Measurements from ENCODE around the gene OR52B6. TPM values are rescaled to one million over a fixed set of nuclear protein-coding genes. Genes with fewer than 3 reads are reported as not detected.
"Not testable (repeated sequence)": the region's sequence is repeated elsewhere in the genome, so short reads cannot be mapped to it uniquely, and the experiment has no call there.

Gene OR52B6
- total RNA-seq, 1 experiment from 2014 or later: not detected

DNA sequence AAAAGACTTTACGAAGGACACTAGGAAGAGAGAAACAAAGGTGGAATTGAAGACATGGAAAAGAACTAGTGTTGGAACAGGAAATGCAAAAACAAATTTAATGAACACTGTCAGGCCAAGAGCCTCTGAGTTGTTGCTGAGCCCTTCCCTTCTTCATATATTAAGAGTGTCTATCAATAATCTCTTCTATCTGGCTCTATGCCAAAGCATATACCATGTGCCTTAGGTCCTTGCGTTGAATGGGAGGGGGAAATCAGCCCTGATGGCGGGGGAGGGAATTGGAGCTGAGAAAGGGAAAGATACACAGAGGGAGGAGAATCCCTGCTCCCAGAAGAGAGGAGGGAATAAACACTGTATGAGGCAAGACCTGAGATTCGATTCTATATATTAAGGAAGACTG lies 5.5 kb upstream of the OR52B6 start:
- Histone ChIP-seq H3K4me1 (no peaks in the 10 kb centered on the region), H3K27ac (no peak overlapping the region), H3K4me3 (no peak overlapping the region), H3K27me3 (no peaks in the 10 kb centered on the region), H3K9me3 (replicated peaks) (no peaks in the 10 kb centered on the region), H3K36me3 (no peaks in the 10 kb centered on the region)
- DNase-seq: no peak

DNA sequence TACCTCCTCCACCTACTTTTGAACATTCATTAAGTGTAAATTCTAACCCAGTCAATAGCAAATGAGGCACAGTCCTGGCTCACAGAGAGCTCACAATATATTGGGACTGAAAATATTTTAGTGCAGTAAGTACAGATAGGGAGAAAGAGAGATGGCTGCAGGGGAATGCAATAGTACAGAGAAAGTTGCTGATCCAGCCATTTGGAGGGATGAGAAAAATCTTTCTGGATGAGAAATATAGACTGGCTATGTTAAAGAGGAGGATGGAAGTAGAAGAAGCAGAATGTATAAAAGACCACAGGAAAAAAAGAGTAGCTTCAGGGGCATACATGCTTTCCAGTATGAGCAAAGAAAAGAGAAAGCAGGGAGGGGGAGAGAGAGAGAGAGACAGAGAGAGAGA lies 3.6 kb upstream of the OR52B6 start:
- Histone ChIP-seq H3K36me3 (no peaks in the 10 kb centered on the region), H3K27me3 (no peaks in the 10 kb centered on the region), H3K4me1 (no peaks in the 10 kb centered on the region), H3K9me3 (replicated peaks) (no peaks in the 10 kb centered on the region), H3K4me3 (no peak overlapping the region), H3K27ac (no peak overlapping the region)
- no peak for DNase-seq

DNA sequence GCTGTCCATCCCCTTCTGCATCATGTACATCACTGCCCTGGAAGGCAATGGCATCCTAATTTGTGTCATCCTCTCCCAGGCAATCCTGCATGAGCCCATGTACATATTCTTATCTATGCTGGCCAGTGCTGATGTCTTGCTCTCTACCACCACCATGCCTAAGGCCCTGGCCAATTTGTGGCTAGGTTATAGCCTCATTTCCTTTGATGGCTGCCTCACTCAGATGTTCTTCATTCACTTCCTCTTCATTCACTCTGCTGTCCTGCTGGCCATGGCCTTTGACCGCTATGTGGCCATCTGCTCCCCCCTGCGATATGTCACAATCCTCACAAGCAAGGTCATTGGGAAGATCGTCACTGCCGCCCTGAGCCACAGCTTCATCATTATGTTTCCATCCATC lies 337 bp downstream of the OR52B6 start:
- Histone ChIP-seq H3K4me3 (no peak overlapping the region), H3K27ac (no peak overlapping the region), H3K4me1 (no peaks in the 10 kb centered on the region), H3K9me3 (replicated peaks) (no peaks in the 10 kb centered on the region), H3K36me3 (no peaks in the 10 kb centered on the region), H3K27me3 (no peaks in the 10 kb centered on the region)
- DNase-seq: no peak

DNA sequence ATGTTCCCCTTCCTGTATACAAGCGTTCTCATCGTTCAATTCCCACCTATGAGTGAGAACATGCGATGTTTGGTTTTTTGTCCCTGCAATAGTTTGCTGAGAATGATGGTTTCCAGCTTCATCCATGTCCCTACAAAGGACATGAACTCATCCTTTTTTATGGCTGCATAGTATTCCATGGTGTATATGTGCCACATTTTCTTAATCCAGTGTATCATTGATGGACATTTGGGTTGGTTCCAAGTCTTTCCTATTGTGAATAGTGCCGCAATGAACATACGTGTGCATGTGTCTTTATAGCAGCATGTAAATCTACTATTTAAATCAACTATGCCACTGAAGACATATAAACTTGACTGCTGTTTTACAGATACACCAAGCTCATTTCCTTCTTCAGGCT lies 3.8 kb downstream of the OR52B6 start:
- not testable (repeated sequence) for H3K4me1 ChIP-seq, DNase-seq, H3K36me3 ChIP-seq

DNA sequence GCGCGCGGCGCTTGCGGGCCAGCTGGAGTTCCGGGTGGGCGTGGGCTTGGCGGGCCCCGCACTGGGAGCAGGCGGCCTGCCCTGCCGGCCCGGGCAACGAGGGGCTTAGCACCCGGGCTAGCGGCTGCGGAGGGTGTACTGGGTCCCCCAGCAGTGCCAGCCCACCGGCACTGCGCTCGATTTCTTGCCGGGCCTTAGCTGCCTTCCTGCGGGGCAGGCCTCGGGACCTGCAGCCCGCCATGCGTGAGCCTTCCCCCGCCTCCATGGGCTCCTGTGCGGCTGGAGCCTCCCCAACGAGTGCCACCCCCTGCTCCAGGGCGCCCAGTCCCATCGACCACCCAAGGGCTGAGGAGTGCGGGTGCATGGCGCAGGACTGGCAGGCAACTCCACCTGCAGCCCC lies 9.2 kb downstream of the OR52B6 start:
- H3K27me3 ChIP-seq; H3K27ac ChIP-seq; H3K4me3 ChIP-seq; H3K9me3 ChIP-seq (replicated peaks); H3K36me3 ChIP-seq; DNase-seq; H3K4me1 ChIP-seq: not testable (repeated sequence)

More for the DNA sequence above, 3.8 kb downstream of the OR52B6 start:
- not testable (repeated sequence) for H3K9me3 ChIP-seq (replicated peaks); H3K4me3 ChIP-seq; H3K27ac ChIP-seq; H3K27me3 ChIP-seq

DNA sequence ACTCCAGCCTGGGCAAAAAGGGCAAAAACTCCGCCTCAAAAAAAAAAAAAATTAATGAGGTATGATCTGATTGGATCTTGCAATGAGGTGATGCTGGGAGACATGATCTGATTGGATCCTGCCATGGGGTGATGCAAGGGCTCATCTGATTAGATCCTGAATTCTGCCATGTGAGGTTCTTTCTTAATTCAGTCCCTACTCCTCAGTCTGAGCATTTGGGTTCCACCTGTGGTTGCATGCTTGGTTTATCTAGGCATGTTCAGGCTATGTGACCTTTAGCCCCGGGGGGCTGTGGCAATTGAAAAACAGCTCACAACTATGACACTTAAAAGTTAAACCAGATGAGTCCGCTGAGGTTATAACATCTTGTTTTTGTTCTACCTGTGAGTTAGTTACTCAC lies 10.9 kb downstream of the OR52B6 start:
- Histone ChIP-seq H3K4me1 (no peaks in the 10 kb centered on the region), H3K4me3 (no peak overlapping the region), H3K9me3 (replicated peaks) (no peaks in the 10 kb centered on the region), H3K27me3 (no peaks in the 10 kb centered on the region), H3K36me3 (no peaks in the 10 kb centered on the region), H3K27ac (no peak overlapping the region)
- no peak for DNase-seq

DNA sequence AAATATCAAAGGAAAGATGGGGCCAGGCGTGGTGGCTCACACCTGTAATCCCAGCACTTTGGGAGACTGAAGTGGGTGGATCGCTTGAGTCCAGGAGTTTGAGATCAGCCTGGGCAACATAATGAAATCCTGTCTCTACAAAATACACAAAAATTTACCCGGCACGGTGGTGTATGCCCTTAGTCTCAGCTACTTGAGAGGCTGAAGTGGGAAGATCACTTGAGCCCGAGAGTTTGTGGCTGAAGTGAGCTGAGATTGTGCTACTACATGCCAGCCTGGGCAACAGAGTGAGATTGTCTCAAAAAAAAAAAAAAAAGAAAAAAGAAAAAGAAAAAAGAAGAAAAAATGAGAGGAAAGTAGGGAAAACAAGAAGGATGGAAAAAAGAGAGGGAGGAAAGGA lies 11.9 kb downstream of the OR52B6 start:
- no peak for DNase-seq
- H3K27me3 ChIP-seq: no peaks in the 10 kb centered on the region
- no peak overlapping the region for H3K27ac ChIP-seq
- no peak overlapping the region for H3K4me3 ChIP-seq
- H3K4me1 ChIP-seq: no peaks in the 10 kb centered on the region
- H3K9me3 ChIP-seq (replicated peaks): no peaks in the 10 kb centered on the region
- no peaks in the 10 kb centered on the region for H3K36me3 ChIP-seq

DNA sequence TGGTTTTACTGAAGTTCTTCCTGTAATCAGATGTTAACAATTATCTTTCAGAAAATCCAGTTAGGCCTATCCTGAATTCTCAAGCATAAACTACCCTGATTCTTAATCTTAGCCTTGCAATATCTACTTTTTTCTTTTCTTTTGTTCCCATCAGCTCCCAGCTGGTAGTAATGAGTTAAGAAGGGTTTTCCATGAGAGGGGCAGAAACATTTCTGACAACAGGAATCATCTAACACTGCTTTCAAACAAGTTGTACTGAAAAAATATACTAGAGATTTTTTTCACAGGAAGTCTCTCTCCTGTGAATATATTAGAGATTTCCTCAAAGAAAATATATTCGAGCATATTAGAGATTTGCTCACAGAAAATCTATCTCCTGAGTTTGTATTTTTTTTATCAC lies 12.5 kb downstream of the OR52B6 start:
- no peak overlapping the region for H3K4me3 ChIP-seq
- no peaks in the 10 kb centered on the region for H3K4me1 ChIP-seq
- H3K9me3 ChIP-seq (replicated peaks): no peaks in the 10 kb centered on the region
- H3K36me3 ChIP-seq: no peaks in the 10 kb centered on the region
- no peaks in the 10 kb centered on the region for H3K27me3 ChIP-seq
- no peak overlapping the region for H3K27ac ChIP-seq
- no peak for DNase-seq

DNA sequence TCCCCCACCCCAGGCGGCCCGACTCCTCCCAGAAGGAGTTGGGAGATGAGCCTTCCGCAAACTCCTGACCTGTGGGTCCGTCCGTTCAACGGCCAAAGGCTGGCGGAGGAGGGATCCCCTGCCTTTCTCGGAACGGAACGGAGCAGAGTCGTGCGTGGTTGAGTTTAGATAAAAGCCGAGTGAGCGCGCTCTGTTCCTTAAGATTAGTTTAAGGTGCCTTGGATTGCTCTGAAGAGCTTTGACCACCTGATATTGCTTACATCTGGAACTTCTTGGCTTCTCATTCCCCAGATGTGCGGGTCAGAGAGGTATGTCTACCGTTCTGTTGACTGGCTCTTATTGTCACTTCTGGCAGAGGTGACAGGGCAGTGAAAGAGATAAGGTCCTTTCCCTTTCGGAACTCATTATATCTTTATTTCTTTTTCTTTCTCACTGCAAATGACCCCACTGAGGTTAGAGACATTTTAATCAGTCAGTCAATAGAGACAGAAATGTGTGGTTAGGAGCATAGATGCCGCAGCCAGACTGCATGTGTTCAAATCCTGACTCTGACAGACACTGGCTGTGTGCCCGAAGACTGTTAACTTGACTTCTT lies 16.0 kb downstream of the OR52B6 start, which contains the start of gene TRIM6:
TRIM6 (plus strand) TSS at position 31 of the 595 bp plus-strand sequence; CDS start at position 292, 261 bp downstream.
- Histone ChIP-seq H3K9me3 (replicated peaks) (no peaks in the 10 kb centered on the region), H3K27ac (no peak within 1 kb of the TSS), H3K4me1 (no peaks in the 10 kb centered on the region), H3K4me3 (no peak within 1 kb of the TSS), H3K36me3 (no peaks in the 10 kb centered on the region), H3K27me3 (0 out of 2 replicates have a peak, but pooled peaks cover 3% of the 10 kb centered on the region)
- no peak for DNase-seq

DNA sequence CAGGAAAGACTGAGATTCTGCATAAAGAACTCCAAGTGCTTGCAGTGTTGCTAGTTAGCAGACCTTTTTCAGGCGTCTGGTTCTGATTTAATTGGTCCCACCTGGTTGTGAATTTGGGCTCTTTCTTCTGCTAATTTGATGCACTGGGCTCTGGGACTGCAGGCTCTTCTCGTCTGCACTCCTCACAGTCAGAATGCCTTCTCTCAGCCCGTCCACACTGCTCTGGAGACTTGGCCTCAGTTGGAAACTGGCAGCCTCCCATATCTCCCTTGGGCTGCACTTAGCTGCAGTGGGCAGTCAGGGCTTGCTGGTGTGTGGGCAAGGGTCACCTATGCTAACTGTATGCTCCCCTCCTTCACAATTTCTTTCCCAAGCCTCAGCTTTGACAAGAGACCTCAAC lies 17.3 kb downstream of the OR52B6 start:
- Histone ChIP-seq H3K27ac (no peak overlapping the region), H3K9me3 (replicated peaks) (no peaks in the 10 kb centered on the region), H3K27me3 (0 out of 2 replicates have a peak, but pooled peaks cover 3% of the 10 kb centered on the region), H3K4me1 (no peaks in the 10 kb centered on the region), H3K4me3 (no peak overlapping the region), H3K36me3 (no peaks in the 10 kb centered on the region)
- no peak for DNase-seq

DNA sequence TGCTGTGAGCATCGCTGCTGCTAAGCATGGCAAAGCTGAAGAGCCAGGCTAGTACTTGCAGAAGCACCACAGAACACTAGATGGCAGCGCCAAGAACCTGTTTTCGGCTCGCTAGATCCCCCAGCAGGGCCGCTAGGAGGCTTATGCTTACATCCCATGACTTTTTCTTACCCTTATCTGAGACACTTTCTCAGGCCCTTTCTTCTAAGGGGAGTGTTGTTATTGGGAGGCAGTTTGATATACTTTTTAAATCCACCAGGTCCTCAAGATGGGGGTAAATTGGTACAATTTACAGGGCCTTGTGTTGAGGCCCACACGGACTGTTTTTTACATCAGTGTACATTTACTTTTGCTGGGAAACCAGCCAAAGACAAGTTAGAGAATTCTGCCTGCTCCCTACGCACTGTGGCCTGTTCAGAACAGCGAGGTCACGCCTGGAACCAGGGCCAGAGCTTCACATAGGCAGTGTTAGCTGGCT lies 19.7 kb downstream of the OR52B6 start:
- no peak overlapping the region for H3K4me3 ChIP-seq
- H3K9me3 ChIP-seq (replicated peaks): no peaks in the 10 kb centered on the region
- H3K36me3 ChIP-seq: no peaks in the 10 kb centered on the region
- H3K27me3 ChIP-seq: 0 out of 2 replicates have a peak, but pooled peaks cover 3% of the 10 kb centered on the region
- H3K27ac ChIP-seq: no peak overlapping the region
- H3K4me1 ChIP-seq: no peaks in the 10 kb centered on the region
- DNase-seq: peak; percentile 48 to 72

DNA sequence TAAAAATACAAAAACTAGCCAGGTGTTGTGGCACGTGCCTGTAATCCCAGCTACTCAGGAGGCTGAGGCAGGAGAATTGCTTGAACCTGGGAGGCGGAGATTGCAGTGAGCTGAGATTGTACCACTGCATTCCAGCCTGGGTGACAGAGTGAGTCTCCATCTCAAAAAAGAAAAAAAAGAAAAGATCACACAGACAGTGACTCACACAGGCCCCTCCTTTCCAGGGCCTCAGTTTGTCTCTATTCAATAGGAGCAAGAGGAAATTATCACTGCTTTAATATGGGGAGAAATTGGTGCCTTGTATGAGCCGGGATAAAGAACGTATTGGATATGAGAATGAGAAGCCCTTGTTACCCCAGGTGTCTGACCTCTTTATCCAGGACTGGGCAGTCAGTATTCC lies 22.1 kb downstream of the OR52B6 start:
- DNase-seq; H3K4me1 ChIP-seq; H3K4me3 ChIP-seq; H3K27me3 ChIP-seq; H3K9me3 ChIP-seq (replicated peaks); H3K36me3 ChIP-seq; H3K27ac ChIP-seq: not testable (repeated sequence)

DNA sequence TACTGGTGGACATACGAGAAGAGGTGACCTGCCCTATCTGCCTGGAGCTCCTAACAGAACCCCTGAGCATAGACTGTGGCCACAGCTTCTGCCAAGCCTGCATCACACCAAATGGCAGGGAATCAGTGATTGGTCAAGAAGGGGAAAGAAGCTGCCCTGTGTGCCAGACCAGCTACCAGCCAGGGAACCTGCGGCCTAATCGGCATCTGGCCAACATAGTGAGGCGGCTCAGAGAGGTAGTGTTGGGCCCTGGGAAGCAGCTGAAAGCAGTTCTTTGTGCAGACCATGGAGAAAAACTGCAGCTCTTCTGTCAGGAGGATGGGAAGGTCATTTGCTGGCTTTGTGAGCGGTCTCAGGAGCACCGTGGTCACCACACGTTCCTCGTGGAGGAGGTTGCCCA lies 22.6 kb downstream of the OR52B6 start:
- Histone ChIP-seq H3K27me3 (0 out of 2 replicates have a peak, but pooled peaks cover 3% of the 10 kb centered on the region), H3K27ac (no peak overlapping the region), H3K4me1 (no peaks in the 10 kb centered on the region), H3K4me3 (no peak overlapping the region), H3K9me3 (replicated peaks) (no peaks in the 10 kb centered on the region), H3K36me3 (no peaks in the 10 kb centered on the region)
- no peak for DNase-seq

DNA sequence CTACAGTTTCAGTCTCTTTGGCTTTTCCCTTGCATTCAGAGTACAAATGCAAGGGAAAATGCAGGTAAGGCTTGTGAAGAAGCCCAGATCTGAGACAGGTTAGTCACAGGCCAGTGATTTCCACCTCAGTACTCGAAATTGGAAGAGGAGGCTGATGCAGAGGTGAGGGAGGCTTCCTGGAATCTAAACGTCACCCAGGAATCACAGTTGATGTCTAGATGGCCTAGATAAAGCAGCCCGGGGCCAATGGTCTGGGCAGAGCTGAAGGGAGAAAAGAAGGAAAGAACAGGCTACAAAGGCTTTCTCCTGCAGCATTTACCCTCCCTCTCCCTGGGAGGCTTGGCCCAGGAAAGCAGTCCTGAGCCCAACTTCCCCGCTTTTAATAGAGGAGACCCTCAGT lies 24.2 kb downstream of the OR52B6 start:
- Histone ChIP-seq H3K27me3 (no peaks in the 10 kb centered on the region), H3K4me1 (no peaks in the 10 kb centered on the region), H3K36me3 (no peaks in the 10 kb centered on the region), H3K4me3 (no peak overlapping the region), H3K27ac (no peak overlapping the region), H3K9me3 (replicated peaks) (no peaks in the 10 kb centered on the region)
- DNase-seq: no peak

DNA sequence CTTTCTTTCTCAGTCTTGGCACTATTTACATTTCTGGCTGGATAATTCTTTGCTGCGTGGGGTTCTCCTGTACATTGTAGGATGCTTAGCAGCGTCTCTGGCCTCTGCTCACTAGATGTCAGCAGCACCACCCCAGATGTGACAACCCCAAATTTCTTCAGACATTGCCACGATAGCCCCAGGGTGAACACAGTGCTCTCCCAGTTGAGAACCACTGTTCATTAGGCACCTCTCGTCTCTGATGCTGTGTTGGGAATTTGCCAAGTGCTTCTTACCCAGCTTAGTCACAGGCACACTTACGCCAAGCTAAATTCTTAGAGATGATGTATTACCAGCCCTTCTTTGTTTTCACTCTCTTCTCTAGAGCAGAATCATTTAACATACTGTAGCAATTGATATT lies 25.2 kb downstream of the OR52B6 start:
- Histone ChIP-seq H3K27ac (no peak overlapping the region), H3K4me1 (no peaks in the 10 kb centered on the region)
- peak in 1 of 2 experiments; percentile 13 for DNase-seq

DNA sequence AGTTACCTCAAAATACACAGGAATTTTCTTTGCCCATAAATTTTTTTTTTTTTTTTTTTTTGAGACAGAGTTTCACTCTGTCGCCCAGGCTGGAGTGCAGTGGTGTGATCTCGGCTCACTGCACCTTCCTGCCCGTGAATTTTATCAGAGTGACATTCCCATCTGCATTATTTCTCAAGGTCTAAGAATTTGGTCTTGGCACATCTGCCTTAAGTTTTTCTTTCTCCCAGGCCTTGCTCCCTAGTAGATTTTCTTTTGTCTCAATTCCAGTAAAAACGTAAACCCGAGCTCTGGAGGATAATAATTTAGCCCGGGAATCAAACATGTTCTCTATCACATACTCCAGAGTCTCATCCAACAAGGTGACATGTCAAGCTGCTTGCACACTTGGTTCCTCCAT lies 28.1 kb downstream of the OR52B6 start:
- no peaks in the 10 kb centered on the region for H3K9me3 ChIP-seq (replicated peaks)
- no peaks in the 10 kb centered on the region for H3K36me3 ChIP-seq
- H3K27ac ChIP-seq: no peak overlapping the region
- DNase-seq: no peak
- no peaks in the 10 kb centered on the region for H3K4me1 ChIP-seq
- no peak overlapping the region for H3K4me3 ChIP-seq
- H3K27me3 ChIP-seq: no peaks in the 10 kb centered on the region

More for the DNA sequence above, 25.2 kb downstream of the OR52B6 start:
- H3K9me3 ChIP-seq (replicated peaks): no peaks in the 10 kb centered on the region
- no peaks in the 10 kb centered on the region for H3K27me3 ChIP-seq
- H3K4me3 ChIP-seq: no peak overlapping the region
- H3K36me3 ChIP-seq: no peaks in the 10 kb centered on the region

Measured in SJCRH30 (cell line).